Bronchial epithelial cell (primary cell): ENCODE results near the gene PPP4R1. TPM values are rescaled to one million over a fixed set of nuclear protein-coding genes. Genes with fewer than 3 reads are reported as not detected.

Experiments
- DNase-seq: peaks from one replicate; pipeline ENCODE4 v3.0.0-alpha.2; 2010; ENCODE audit warnings: low read depth
- FAIRE-seq: peaks from 2 replicates; lab custom pipeline; 2011; peaks lifted over from hg19 to GRCh38; lab: Jason Lieb, UNC
- H3K27me3 ChIP-seq: 2 replicates; pipeline ENCODE4 v1.5.1; 2011; ENCODE audit warnings: low read length; ENCODE audit not compliant: control insufficient read depth, insufficient read depth
- H3K36me3 ChIP-seq: 2 replicates; pipeline ENCODE4 v1.5.1; 2011; ENCODE audit warnings: low read length; ENCODE audit not compliant: control insufficient read depth, insufficient read depth
- H3K4me3 ChIP-seq: 2 replicates; pipeline ENCODE4 v1.5.1; 2011; ENCODE audit warnings: mild to moderate bottlenecking, low read depth, low read length, control low read depth
- CTCF ChIP-seq: IDR thresholded peaks from 2 replicates; pipeline ENCODE4 v1.5.1; 2011; ENCODE audit warnings: mild to moderate bottlenecking, moderate library complexity, low read length, control low read depth, inconsistent platforms; ENCODE audit not compliant: insufficient read depth, severe bottlenecking
- total RNA-seq: library from RNA; depleted of rRNA; stranded (reverse); fragments of >200 nt; gene quantifications from 2 replicates; pipeline ENCODE4 v1.2.1, GENCODE V29; 2014

The PPP4R1 gene
- total RNA-seq, 1 donor from 2014 or later = 187 TPM

DNA sequence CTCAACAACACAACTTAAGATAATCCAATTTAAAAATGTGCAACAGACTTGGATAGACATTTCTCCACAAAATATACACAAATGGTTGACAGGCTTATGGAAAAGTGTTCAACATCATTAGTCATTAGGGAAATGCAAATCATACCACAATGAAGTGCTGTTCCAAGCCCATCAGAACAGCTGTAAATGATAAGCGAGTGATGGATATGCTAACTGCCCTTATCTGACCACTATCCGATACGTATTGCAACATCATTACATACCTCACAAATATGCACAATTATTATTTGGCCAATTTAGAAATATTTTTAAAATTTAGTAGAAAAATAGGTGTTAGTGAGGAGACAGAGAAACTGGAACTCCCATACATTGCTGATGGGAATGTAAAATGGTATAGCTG, 62.2 kb downstream of the PPP4R1 start:
- no peaks in the 10 kb centered on the region for H3K27me3 ChIP-seq
- H3K36me3 ChIP-seq = peaks cover 51% of the 10 kb centered on the region
- no peak for TF ChIP-seq CTCF
- FAIRE-seq (no peak), DNase-seq (no peak)
- no peak overlapping the region for H3K4me3 ChIP-seq

DNA sequence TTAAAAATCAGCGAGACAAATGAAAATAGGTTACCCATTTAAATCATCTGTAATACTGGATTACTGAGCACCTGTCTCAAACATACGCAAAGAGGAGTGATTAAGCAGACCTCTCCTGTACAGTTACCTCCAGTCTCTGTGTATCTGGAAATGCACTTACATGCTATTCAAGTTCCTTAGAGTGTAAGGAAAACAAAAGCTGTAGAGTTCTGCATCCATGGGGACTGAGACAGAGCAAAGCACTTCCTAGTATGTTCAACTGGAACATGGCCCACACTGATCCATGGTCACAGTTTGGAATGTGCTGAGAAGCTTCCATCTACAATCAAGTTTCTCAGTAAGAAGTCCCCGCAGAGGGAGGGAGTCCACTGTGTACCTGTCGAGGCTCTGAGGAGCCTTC, 63.9 kb downstream of the PPP4R1 start:
- peaks cover 48% of the 10 kb centered on the region for H3K36me3 ChIP-seq
- no peak for TF ChIP-seq CTCF

GRCh38 chr18:9549405-9549804, 65.0 kb downstream of the PPP4R1 start:
- peaks cover 42% of the 10 kb centered on the region for H3K36me3 ChIP-seq
- peak; percentile 58 for FAIRE-seq
- DNase-seq = no peak
- TF ChIP-seq CTCF = no peak
- no peak overlapping the region for H3K4me3 ChIP-seq
- no peaks in the 10 kb centered on the region for H3K27me3 ChIP-seq

More for the DNA sequence above, 63.9 kb downstream of the PPP4R1 start:
- no peak for DNase-seq
- no peak for FAIRE-seq
- Histone ChIP-seq H3K27me3 (no peaks in the 10 kb centered on the region), H3K4me3 (no peak overlapping the region)

- no peak for DNase-seq
- Histone ChIP-seq H3K36me3 (peaks cover 38% of the 10 kb centered on the region), H3K4me3 (no peak overlapping the region), H3K27me3 (no peaks in the 10 kb centered on the region)
- FAIRE-seq = peak; percentile 43
- TF ChIP-seq CTCF = peak; percentile 4
Measured at GRCh38 chr18:9547782-9548181, 66.6 kb downstream of the PPP4R1 start.

- DNase-seq (no peak), FAIRE-seq (no peak)
- TF ChIP-seq CTCF = no peak
- no peaks in the 10 kb centered on the region for H3K27me3 ChIP-seq
- H3K4me3 ChIP-seq = no peak overlapping the region
- peaks cover 30% of the 10 kb centered on the region for H3K36me3 ChIP-seq
Measured at GRCh38 chr18:9546468-9546867, 67.9 kb downstream of the PPP4R1 start.

DNA sequence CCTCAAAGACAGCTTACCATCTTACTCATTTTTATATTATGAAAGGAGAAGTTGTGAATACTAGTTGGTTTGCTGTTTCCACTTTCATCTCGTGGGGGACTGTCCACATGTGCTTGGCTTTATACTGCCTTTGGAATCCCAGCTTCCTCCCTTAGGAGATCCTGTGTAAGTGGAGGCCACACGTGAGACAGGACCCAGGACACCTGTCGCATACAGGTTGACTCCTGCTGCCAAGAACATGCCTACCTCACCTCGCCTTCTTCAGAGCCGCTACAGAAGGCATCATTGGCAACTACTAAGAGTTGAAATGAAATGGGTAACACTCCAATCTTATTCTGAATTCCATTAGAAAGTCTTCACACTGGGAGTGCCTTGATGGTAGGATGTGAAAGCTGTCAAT, 69.3 kb downstream of the PPP4R1 start:
- H3K36me3 ChIP-seq = peaks cover 21% of the 10 kb centered on the region
- FAIRE-seq (no peak), DNase-seq (no peak)
- no peak overlapping the region for H3K4me3 ChIP-seq
- TF ChIP-seq CTCF = no peak
- no peaks in the 10 kb centered on the region for H3K27me3 ChIP-seq
